Panc1 (cell line): ENCODE results near the gene LRBA. TPM values are rescaled to one million over a fixed set of nuclear protein-coding genes. Genes with fewer than 3 reads are reported as not detected.

Experiments used
- ATAC-seq: fragments of 200-7000 bp; cut with Tn5 transposase; 2 replicates; pipeline ENCODE4 v1.9.1; 2020; ENCODE audit warnings: mild to moderate bottlenecking, moderate library complexity
- BruUV-seq: library from RNA; stranded (reverse); fragments of 400-500 nt; replicated peaks from 2 replicates; lab custom pipeline; 2021; lab: Mats Ljungman, UMichigan
- CTCF ChIA-PET: fragments of 300-600 bp; sonication (Branson Sonifier 250); formaldehyde crosslinking; loops from one replicate; lab custom pipeline; 2022; ENCODE audit warnings: antibody characterized with exemption; lab: Charles Lee
- POLR2A ChIA-PET: fragments of 300-600 bp; sonication (Branson Sonifier 250); formaldehyde crosslinking; loops from one replicate; lab custom pipeline; 2022; ENCODE audit warnings: antibody characterized with exemption; lab: Charles Lee
- DNase-seq: peaks from one replicate; pipeline ENCODE4 v3.0.0-alpha.2; 2010; ENCODE audit warnings: low read depth, low spot score
- H3K27ac ChIP-seq: 2 replicates; pipeline ENCODE4 v1.5.1; 2011; ENCODE audit warnings: mild to moderate bottlenecking, low read length, inconsistent platforms
- H3K27me3 ChIP-seq: fragments of 200-500 bp; sonication (Bioruptor generic); 2 replicates; pipeline ENCODE4 v1.6.0; 2014; ENCODE audit warnings: low read length, inconsistent platforms; ENCODE audit not compliant: control insufficient read depth, insufficient read depth
- H3K36me3 ChIP-seq: fragments of 200-500 bp; sonication (Bioruptor generic); 2 replicates; pipeline ENCODE4 v1.5.1; 2014; ENCODE audit warnings: inconsistent platforms, mild to moderate bottlenecking, low read length, moderate library complexity; ENCODE audit not compliant: control insufficient read depth, insufficient read depth
- H3K4me1 ChIP-seq: 2 replicates; pipeline ENCODE4 v1.5.1; 2011; ENCODE audit warnings: inconsistent platforms, mild to moderate bottlenecking, low read length, moderate library complexity; ENCODE audit not compliant: control insufficient read depth, insufficient read depth
- H3K4me3 ChIP-seq, 2 experiments: 2 replicates each; pipeline ENCODE4 v1.5.1; 2011 to 2012; ENCODE audit warnings: low read depth in 2 of 2, low read length in 2 of 2, mild to moderate bottlenecking in 2 of 2, inconsistent platforms in 1 of 2, moderate library complexity in 1 of 2
- H3K9me3 ChIP-seq: fragments of 200-500 bp; sonication (Bioruptor generic); 2 replicates; pipeline ENCODE4 v1.5.1; 2014; ENCODE audit warnings: low read depth, mild to moderate bottlenecking, inconsistent platforms, low read length, moderate library complexity; ENCODE audit not compliant: control insufficient read depth, insufficient read depth
- CTCF ChIP-seq: fragments of 450-650 bp; IDR thresholded peaks from 2 replicates; pipeline ENCODE4 v1.5.1; 2017; ENCODE audit warnings: mild to moderate bottlenecking
- POLR2AphosphoS5 ChIP-seq: IDR thresholded peaks from 2 replicates; pipeline ENCODE4 v1.6.1; 2012; ENCODE audit warnings: mild to moderate bottlenecking, low read depth, low read length, moderate library complexity
- REST ChIP-seq, 2 experiments: IDR thresholded peaks; 2 replicates each; pipeline ENCODE4 v1.6.1; 2011 to 2012; ENCODE audit warnings: low read depth in 2 of 2, control low read depth in 1 of 2, low read length in 1 of 2, mild to moderate bottlenecking in 1 of 2, moderate library complexity in 1 of 2; ENCODE audit not compliant: insufficient read depth in 1 of 2
- SIN3A ChIP-seq: IDR thresholded peaks from 2 replicates; pipeline ENCODE4 v1.6.1; 2012; ENCODE audit warnings: low read depth, mild to moderate bottlenecking, low read length, moderate library complexity, borderline replicate concordance; ENCODE audit not compliant: insufficient read depth
- TCF7L2 ChIP-seq: IDR thresholded peaks from 2 replicates; pipeline ENCODE4 v1.6.1; 2011; ENCODE audit warnings: mild to moderate bottlenecking, low read depth, low read length, inconsistent platforms
- in situ Hi-C: cut with HindIII; loops from 2 replicates; pipeline ENCODE4 v1.10.0; 2016; ENCODE audit warnings: low sequenced_read_pairs, low pct_unique_long_range_greater_than_20kb
- intact Hi-C: fragments of 100-400 bp; cut with micrococcal nuclease; formaldehyde crosslinking; loops from one replicate; pipeline ENCODE4 v1.10.0; 2022; ENCODE audit not compliant: unreplicated experiment
- total RNA-seq: library from RNA; stranded (reverse); gene quantifications from one replicate; pipeline ENCODE4 v1.2.1, GENCODE V29; 2021; ENCODE audit not compliant: unreplicated experiment

Gene LRBA
- total RNA-seq, 1 experiment from 2014 or later, result 26.4 TPM

DNA sequence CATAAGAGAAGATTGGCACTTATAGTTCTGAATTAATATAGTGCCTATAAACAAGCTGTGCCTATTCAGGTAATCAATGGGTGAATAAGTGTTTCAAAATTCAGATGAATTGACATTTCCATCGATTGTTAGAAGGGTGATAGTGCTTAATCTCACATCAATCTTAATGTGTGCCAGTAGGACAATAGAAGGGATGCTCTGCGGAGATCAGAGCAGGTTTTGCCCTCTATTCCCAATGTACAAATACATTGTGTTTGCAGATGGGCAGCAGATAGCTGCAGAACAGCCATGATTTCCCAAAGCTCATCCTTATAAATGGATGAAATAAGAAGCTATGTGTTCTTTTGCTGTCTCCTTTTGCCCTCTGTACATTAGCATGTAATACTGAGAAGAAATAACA is 425.9 kb downstream of the LRBA start:
- DNase-seq, result no peak
- Histone ChIP-seq H3K9me3 (no peaks in the 10 kb centered on the region), H3K4me1 (no peaks in the 10 kb centered on the region), H3K27ac (no peak overlapping the region), H3K27me3 (no peaks in the 10 kb centered on the region), H3K4me3 (no peak overlapping the region), H3K36me3 (no peaks in the 10 kb centered on the region; the same call in 1 of the 2 replicates)
- TF ChIP-seq SIN3A, result no peak
- TF ChIP-seq REST (IDR thresholded peaks at IDR 0.05; ENCODE audit: insufficient read depth in 1 of 2, low read depth in 2 of 2, low read length in 1 of 2), result no peak
- TF ChIP-seq CTCF, result no peak
- TF ChIP-seq TCF7L2, result no peak
- TF ChIP-seq POLR2AphosphoS5, result no peak
- ATAC-seq, result no peak
- BruUV-seq, result no TSS peak
- POLR2A ChIA-PET, result no interaction called here
- in situ Hi-C loops, result no loop called here
- CTCF ChIA-PET, result no interaction called here
- intact Hi-C loops, result no loop called here

- intact Hi-C loops, result no loop called here
- Histone ChIP-seq H3K27me3 (no peaks in the 10 kb centered on the region), H3K36me3 (no peaks in the 10 kb centered on the region; the same call in 1 of the 2 replicates), H3K4me1 (no peaks in the 10 kb centered on the region), H3K9me3 (no peaks in the 10 kb centered on the region), H3K27ac (no peak overlapping the region), H3K4me3 (no peak overlapping the region)
- TF ChIP-seq CTCF (no peak), POLR2AphosphoS5 (no peak), REST (IDR thresholded peaks at IDR 0.05; ENCODE audit: insufficient read depth in 1 of 2, low read depth in 2 of 2, low read length in 1 of 2) (no peak), SIN3A (no peak), TCF7L2 (no peak)
- in situ Hi-C loops, result no loop called here
- ATAC-seq, result no peak
- BruUV-seq, result no TSS peak
- ChIA-PET CTCF (no interaction called here), POLR2A (no interaction called here)
- DNase-seq, result no peak
Observed at GRCh38 chr4:150588316-150588715, 426.8 kb downstream of the LRBA start.
